GM12873 (cell line): ENCODE measurements around the gene FXR2.

Source experiments
- TF ChIP-seq, protein P1 (sequence below): IDR thresholded peaks from 2 replicates; pipeline ENCODE4 v1.5.1; 2012; ENCODE audit warnings: low read depth, mild to moderate bottlenecking, moderate library complexity, low read length, control low read depth; ENCODE audit not compliant: insufficient read depth; ENCODE audit errors: missing control alignments

Gene FXR2

DNA sequence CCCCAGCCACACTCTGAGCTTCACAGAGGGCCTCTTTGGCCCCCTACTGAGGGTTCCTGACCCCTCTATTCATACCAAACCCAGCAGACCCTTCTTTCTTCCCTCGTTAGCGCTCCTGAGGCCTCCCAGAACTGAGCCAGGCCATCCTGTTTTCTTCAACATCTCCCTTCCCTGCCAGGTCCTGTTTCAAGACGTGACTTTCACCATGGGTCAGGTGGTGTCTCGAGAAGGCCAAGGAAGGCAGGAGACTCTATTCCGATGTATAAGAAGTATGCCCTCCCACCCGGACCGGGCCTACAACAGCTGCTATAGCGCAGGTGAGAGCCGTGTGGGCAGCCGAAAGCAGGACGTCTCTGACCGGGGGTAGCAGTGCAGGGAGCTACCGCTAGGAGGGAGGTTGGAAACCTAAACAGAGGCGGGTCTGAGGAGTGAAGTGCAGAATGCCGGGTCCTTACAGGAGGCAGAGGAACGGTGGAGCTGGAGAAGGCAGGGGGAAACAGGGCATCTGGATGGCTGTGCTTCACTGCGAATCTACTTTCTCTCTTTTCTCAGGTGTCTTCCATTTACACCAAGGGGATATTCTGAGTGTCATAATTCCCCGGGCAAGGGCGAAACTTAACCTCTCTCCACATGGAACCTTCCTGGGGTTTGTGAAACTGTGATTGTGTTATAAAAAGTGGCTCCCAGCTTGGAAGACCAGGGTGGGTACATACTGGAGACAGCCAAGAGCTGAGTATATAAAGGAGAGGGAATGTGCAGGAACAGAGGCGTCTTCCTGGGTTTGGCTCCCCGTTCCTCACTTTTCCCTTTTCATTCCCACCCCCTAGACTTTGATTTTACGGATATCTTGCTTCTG lies 54.3 kb downstream of the FXR2 start:
- TF ChIP-seq, protein P1, sequence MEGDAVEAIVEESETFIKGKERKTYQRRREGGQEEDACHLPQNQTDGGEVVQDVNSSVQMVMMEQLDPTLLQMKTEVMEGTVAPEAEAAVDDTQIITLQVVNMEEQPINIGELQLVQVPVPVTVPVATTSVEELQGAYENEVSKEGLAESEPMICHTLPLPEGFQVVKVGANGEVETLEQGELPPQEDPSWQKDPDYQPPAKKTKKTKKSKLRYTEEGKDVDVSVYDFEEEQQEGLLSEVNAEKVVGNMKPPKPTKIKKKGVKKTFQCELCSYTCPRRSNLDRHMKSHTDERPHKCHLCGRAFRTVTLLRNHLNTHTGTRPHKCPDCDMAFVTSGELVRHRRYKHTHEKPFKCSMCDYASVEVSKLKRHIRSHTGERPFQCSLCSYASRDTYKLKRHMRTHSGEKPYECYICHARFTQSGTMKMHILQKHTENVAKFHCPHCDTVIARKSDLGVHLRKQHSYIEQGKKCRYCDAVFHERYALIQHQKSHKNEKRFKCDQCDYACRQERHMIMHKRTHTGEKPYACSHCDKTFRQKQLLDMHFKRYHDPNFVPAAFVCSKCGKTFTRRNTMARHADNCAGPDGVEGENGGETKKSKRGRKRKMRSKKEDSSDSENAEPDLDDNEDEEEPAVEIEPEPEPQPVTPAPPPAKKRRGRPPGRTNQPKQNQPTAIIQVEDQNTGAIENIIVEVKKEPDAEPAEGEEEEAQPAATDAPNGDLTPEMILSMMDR: peak; percentile 91

GRCh38 chr17:7559320-7560171 lies 55.2 kb downstream of the FXR2 start:
- TF ChIP-seq, protein P1: no peak

DNA sequence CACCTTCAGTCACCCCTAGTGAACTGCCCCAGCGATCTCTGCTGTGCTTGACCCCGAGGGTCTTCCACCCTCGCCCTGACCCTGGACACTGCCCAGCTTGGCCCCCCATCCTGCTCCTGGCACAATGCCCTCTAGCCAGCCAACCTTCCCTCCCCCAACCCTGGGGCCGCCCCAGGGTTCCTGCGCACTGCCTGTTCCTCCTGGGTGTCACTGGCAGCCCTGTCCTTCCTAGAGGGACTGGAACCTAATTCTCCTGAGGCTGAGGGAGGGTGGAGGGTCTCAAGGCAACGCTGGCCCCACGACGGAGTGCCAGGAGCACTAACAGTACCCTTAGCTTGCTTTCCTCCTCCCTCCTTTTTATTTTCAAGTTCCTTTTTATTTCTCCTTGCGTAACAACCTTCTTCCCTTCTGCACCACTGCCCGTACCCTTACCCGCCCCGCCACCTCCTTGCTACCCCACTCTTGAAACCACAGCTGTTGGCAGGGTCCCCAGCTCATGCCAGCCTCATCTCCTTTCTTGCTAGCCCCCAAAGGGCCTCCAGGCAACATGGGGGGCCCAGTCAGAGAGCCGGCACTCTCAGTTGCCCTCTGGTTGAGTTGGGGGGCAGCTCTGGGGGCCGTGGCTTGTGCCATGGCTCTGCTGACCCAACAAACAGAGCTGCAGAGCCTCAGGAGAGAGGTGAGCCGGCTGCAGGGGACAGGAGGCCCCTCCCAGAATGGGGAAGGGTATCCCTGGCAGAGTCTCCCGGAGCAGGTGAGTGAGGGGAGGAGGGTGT lies 56.0 kb downstream of the FXR2 start, which contains the start of gene TNFSF13:
TNFSF13 (plus strand) TSS at position 207 of the 776 bp plus-strand sequence; CDS start at position 497, 290 bp downstream.
- TF ChIP-seq, protein P1: no peak

- TF ChIP-seq, protein P1: no peak
These were observed 56.7 kb downstream of the FXR2 start for GRCh38 chr17:7557775-7558543.

- TF ChIP-seq, protein P1: no peak
These were observed 57.4 kb downstream of the FXR2 start for GRCh38 chr17:7557147-7557764.

DNA sequence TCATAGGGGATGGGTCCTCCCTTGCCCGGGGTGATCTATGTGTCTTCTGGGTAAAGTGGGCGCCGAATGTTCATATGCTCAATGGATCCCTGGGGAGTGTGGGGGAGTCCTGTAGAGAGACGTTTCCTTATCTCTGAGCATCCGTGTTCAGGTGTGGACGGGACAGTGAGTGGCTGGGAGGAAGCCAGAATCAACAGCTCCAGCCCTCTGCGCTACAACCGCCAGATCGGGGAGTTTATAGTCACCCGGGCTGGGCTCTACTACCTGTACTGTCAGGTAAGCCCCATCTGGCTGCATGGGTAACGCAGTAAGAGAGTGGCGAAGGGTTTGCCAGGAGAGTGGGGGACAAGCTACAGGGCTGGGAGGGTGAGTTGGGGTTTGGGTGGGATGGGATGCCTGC lies 58.1 kb downstream of the FXR2 start:
- TF ChIP-seq, protein P1: no peak
